Astrocyte of the spinal cord (primary cell): Measurements from ENCODE around the gene DCLK2.
"Not testable (repeated sequence)": the region's sequence is repeated elsewhere in the genome, so short reads cannot be mapped to it uniquely, and the experiment has no call there.

ENCODE experiments used
- DNase-seq: peaks from one replicate; pipeline ENCODE4 v3.0.0; 2011; ENCODE audit warnings: low read depth, low spot score
- H3K4me3 ChIP-seq: 2 replicates; pipeline ENCODE4 v1.5.1; 2011; ENCODE audit warnings: low read depth, mild to moderate bottlenecking, low read length, moderate library complexity
- in situ Hi-C: cut with HindIII; loops from 2 replicates; pipeline ENCODE4 v1.10.0; 2017; ENCODE audit warnings: low sequenced_read_pairs
- TF ChIP-seq, protein P1 (sequence below): IDR thresholded peaks from 2 replicates; pipeline ENCODE4 v1.5.1; 2012; ENCODE audit warnings: low read depth, mild to moderate bottlenecking, low read length, inconsistent platforms

Gene DCLK2

DNA sequence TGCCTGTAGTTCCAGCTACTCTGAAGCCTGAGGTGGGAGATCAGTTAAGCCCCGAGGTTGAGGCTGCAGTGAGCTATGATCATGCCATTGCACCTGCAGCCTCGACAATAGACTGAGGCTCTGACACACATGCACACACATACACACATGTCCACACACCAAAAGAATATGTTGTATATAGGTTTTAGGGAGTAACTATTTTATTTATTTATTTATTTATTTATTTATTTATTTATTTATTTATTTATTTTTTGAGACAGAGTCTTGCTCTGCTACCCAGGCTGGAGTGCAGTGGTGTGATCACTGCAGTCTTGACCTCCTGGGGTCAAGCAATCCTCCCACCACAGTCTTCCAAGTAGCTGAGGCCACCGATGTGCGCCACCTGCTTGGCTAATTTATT lies 78.3 kb downstream of the DCLK2 start:
- DNase-seq, result no peak
- in situ Hi-C loops, result no loop called here
- TF ChIP-seq, protein P1, sequence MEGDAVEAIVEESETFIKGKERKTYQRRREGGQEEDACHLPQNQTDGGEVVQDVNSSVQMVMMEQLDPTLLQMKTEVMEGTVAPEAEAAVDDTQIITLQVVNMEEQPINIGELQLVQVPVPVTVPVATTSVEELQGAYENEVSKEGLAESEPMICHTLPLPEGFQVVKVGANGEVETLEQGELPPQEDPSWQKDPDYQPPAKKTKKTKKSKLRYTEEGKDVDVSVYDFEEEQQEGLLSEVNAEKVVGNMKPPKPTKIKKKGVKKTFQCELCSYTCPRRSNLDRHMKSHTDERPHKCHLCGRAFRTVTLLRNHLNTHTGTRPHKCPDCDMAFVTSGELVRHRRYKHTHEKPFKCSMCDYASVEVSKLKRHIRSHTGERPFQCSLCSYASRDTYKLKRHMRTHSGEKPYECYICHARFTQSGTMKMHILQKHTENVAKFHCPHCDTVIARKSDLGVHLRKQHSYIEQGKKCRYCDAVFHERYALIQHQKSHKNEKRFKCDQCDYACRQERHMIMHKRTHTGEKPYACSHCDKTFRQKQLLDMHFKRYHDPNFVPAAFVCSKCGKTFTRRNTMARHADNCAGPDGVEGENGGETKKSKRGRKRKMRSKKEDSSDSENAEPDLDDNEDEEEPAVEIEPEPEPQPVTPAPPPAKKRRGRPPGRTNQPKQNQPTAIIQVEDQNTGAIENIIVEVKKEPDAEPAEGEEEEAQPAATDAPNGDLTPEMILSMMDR, result no peak
- H3K4me3 ChIP-seq, result no peak overlapping the region

DNA sequence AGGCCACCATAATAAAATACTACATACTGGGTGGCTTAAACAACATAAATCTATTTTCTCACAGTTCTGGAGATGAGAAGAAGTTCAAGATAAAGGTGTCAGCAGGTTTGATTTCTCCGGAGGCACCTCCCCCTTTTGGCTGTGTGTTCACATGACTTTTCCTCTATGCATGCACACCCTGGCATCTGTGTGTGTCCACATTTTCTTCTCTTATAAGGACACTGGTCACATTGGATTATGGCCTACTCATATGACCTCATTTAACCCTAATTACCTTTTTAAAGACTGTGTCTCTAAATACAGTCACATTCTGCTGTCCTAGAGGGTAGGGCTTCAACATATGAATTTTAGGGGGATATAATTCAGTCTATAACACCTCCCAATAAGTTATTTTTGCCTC lies 79.8 kb downstream of the DCLK2 start:
- DNase-seq, result no peak
- TF ChIP-seq, protein P1, result no peak
- in situ Hi-C loops, result no loop called here
- H3K4me3 ChIP-seq, result no peak overlapping the region

DNA sequence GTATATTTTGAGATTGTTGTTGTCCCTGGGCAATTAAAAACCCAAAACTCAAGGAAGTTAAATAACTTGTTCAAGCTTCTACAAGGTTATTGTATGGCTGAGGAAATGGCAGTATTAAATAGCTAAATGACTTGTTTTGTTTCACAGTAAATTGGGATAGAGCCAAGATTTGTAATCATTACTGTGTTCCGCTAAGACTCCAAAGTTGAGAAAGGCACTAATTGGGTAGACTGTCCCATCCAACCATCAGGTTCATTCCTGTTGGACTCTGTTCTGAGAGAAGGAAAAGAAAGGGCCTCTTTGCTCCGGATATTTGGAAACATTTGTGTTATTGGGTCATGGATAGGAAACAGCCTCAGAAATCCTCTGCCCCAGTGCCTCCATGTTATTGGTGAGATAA lies 82.2 kb downstream of the DCLK2 start:
- TF ChIP-seq, protein P1, result no peak
- in situ Hi-C loops, result no loop called here
- no peak for DNase-seq

DNA sequence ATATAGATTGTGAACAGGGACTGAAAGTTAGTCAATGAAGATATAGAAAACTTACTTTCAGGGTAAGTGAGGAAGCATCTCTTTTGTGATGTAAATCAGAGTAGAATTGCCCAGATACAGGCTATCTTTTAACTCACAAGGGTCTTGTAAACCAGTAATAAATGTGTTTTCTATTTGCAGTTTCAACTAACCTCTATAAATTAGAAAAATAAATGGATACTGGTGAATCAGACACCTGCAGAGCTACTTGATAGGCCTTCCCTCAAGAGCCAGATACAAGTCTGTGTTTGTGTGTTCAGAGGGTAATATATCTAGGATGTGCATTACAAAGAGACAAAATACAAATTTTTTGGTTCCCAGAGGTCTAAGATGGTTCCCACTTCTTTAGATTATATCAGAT lies 82.9 kb downstream of the DCLK2 start:
- no peak overlapping the region for H3K4me3 ChIP-seq
- TF ChIP-seq, protein P1, result no peak
- DNase-seq, result no peak
- in situ Hi-C loops, result no loop called here

More for the DNA sequence above, 82.2 kb downstream of the DCLK2 start:
- no peak overlapping the region for H3K4me3 ChIP-seq

DNA sequence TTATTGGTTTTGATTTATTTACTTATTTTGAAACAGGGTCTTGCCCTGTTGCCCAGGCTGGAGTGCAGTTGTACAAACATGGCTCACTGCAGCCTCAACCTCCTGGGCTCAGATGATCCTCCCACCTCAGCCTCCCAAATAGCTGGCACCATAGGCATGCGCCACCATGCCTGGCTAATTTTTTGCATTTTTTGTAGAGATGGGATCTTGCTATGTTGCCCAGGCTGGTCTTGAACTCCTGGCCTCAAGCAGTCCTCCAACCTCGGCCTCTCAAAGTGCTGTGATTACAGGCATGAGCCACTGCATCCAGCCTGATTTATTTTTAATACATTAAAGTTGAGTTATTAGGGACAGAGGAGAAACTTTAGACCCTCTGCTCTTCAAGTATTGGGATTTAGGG lies 83.8 kb downstream of the DCLK2 start:
- H3K4me3 ChIP-seq, DNase-seq, in situ Hi-C loops: not testable (repeated sequence)

DNA sequence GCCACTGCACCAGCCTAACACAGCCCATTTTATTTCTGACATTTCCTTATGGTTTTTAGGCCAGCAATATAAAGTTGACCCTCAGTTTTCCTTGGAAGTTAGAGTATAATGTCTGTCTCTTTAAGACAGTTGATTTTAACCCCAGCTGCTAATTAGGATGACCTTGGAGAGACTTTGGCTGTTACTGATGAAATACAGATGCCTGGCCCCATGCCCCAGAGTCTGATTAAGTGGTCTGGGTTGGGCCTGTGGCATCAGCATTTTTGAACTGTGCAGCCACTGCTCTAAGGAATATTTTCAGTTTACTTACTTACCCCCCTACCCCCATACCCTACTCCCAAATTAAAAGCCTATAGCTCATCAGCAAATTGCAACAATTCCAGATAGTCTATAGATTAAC lies 85.8 kb downstream of the DCLK2 start:
- DNase-seq, result no peak
- TF ChIP-seq, protein P1, result no peak
- in situ Hi-C loops, result no loop called here
- no peak overlapping the region for H3K4me3 ChIP-seq

DNA sequence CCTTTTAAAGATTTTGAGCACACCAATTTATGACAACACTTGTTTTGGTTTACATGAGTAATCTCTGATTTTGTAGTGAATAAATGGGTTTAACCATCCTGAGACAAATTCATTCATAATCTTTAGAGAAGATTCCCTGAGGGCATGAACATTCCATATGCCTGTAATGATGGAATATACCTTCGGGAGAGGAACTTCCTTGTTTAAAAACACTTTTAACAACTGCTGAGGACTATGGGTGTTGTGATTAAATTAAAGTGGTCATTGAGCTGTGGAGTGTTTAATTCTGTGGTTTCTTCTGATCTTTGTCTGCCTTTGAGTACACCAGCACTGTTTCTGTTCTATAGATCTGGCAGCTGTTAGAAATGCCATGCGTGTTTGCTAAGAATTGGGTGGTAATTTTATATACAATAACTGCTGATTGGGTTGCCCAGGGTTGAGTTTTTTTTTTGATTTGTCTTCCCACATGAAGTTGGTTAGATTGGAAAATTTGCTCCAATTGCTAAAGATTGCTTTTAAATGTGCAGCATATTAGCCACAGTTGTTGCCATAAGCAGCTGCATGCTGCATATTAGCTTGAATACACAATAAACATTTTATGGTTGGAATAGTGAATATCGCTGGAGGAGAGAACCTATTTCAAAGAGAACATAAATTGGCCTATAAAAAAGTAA lies 86.8 kb downstream of the DCLK2 start:
- TF ChIP-seq, protein P1, result no peak

More for the DNA sequence above, 86.8 kb downstream of the DCLK2 start:
- in situ Hi-C loops, result no loop called here
- H3K4me3 ChIP-seq, result no peak overlapping the region
- no peak for DNase-seq
